HepG2 (cell line): ENCODE measurements around the gene SECTM1. TPM values are rescaled to one million over a fixed set of nuclear protein-coding genes. Genes with fewer than 3 reads are reported as not detected.
A peak's percentile ranks its signal among the peaks of the same experiment; 100 is the strongest.

Experiments
- AGO1 ChIP-seq: fragments of 200-400 bp; formaldehyde crosslinking; IDR thresholded peaks from 2 replicates; pipeline ENCODE4 v1.6.1; 2017; ENCODE audit warnings: mild to moderate bottlenecking, low read depth, low read length, moderate library complexity; ENCODE audit not compliant: poor library complexity, severe bottlenecking
- CREBL2 ChIP-seq: sonication (generic); formaldehyde crosslinking; IDR thresholded peaks from 2 replicates; pipeline ENCODE4 v1.8.1; 2023; ENCODE audit warnings: missing genetic modification reagents, mild to moderate bottlenecking, borderline replicate concordance
- ETV6 ChIP-seq: sonication (generic); formaldehyde crosslinking; conservative IDR thresholded peaks from 2 replicates; pipeline ENCODE4 v1.4.0; 2020; ENCODE audit warnings: missing genetic modification reagents
- HOXA5 ChIP-seq: sonication (generic); formaldehyde crosslinking; IDR thresholded peaks from 2 replicates; pipeline ENCODE4 v1.4.0; 2020; ENCODE audit warnings: missing genetic modification reagents
- MIXL1 ChIP-seq: IDR thresholded peaks from 2 replicates; pipeline ENCODE4 v1.6.1; 2016
- NFKB2 ChIP-seq: sonication (generic); formaldehyde crosslinking; IDR thresholded peaks from 2 replicates; pipeline ENCODE4 v1.4.0; 2020; ENCODE audit warnings: missing genetic modification reagents, borderline replicate concordance
- PRMT3 ChIP-seq: sonication (generic); formaldehyde crosslinking; IDR thresholded peaks from 2 replicates; pipeline ENCODE4 v1.8.1; 2022; ENCODE audit warnings: low read depth, mild to moderate bottlenecking, moderate library complexity, missing genetic modification reagents, borderline replicate concordance
- SCMH1 ChIP-seq: sonication (generic); formaldehyde crosslinking; IDR thresholded peaks from 2 replicates; pipeline ENCODE4 v1.9.0; 2021; ENCODE audit warnings: missing genetic modification reagents, mild to moderate bottlenecking, borderline replicate concordance
- TMF1 ChIP-seq: sonication (generic); formaldehyde crosslinking; IDR thresholded peaks from 2 replicates; pipeline ENCODE4 v1.8.1; 2022; ENCODE audit warnings: low read depth, missing genetic modification reagents
- ZBTB33 ChIP-seq: sonication (generic); formaldehyde crosslinking; IDR thresholded peaks from 2 replicates; pipeline ENCODE4 v1.4.0; 2020; ENCODE audit warnings: missing genetic modification reagents
- ZFP36L1 ChIP-seq: sonication (generic); formaldehyde crosslinking; IDR thresholded peaks from 2 replicates; pipeline ENCODE4 v1.8.0; 2022; ENCODE audit warnings: mild to moderate bottlenecking, missing genetic modification reagents, moderate library complexity
- ZNF232 ChIP-seq: sonication (generic); formaldehyde crosslinking; IDR thresholded peaks from 2 replicates; pipeline ENCODE4 v1.4.0; 2020; ENCODE audit warnings: missing genetic modification reagents, borderline replicate concordance
- ZNF253 ChIP-seq: sonication (generic); formaldehyde crosslinking; IDR thresholded peaks from 2 replicates; pipeline ENCODE4 v1.8.0; 2022; ENCODE audit warnings: mild to moderate bottlenecking, missing genetic modification reagents, borderline replicate concordance
- ZNF292 ChIP-seq: sonication (generic); formaldehyde crosslinking; IDR thresholded peaks from 2 replicates; pipeline ENCODE4 v1.8.1; 2022; ENCODE audit warnings: mild to moderate bottlenecking, low read depth, missing genetic modification reagents, borderline replicate concordance
- ZNF296 ChIP-seq: sonication (generic); formaldehyde crosslinking; conservative IDR thresholded peaks from 2 replicates; pipeline ENCODE4 v1.5.0; 2020; ENCODE audit warnings: mild to moderate bottlenecking, missing genetic modification reagents
- ZNF775 ChIP-seq: sonication (generic); formaldehyde crosslinking; IDR thresholded peaks from 2 replicates; pipeline ENCODE4 v1.4.0; 2020; ENCODE audit warnings: missing genetic modification reagents, mild to moderate bottlenecking, moderate library complexity, borderline replicate concordance
- ZNF792 ChIP-seq: IDR thresholded peaks from 2 replicates; pipeline ENCODE4 v1.6.1; 2016
- ZSCAN25 ChIP-seq: sonication (generic); formaldehyde crosslinking; IDR thresholded peaks from 2 replicates; pipeline ENCODE4 v1.8.0; 2022; ENCODE audit warnings: mild to moderate bottlenecking, missing genetic modification reagents
- polyA plus RNA-seq, 8 experiments: library from polyadenylated mRNA; depleted of rRNA in 3 of 8; stranded (reverse) in 7 of 8; unstranded in 1 of 8; fragments of >200 nt; fragmentation: Illumina TruSeq in 4 of 8; extraction: Trizol in 4 of 8; gene quantifications; 2 replicates each; pipeline versions ENCODE4 v1.2.1 to v1.2.3, GENCODE V29; 2011 to 2016; ENCODE audit warnings: low read depth in 4 of 8, missing spikeins in 1 of 8, mixed read lengths in 1 of 8; ENCODE audit not compliant: insufficient read depth in 1 of 8
- total RNA-seq, 5 experiments: library from RNA; depleted of rRNA; stranded (reverse); fragments of >200 nt; fragmentation: Illumina TruSeq; extraction: Trizol; gene quantifications; 2 replicates each; pipeline ENCODE4 v1.2.3, GENCODE V29; 2016; ENCODE audit warnings: low read depth in 1 of 5
- TF ChIP-seq, protein P1 (sequence below): sonication (generic); formaldehyde crosslinking; IDR thresholded peaks from 2 replicates; pipeline ENCODE4 v1.4.0; 2020; ENCODE audit warnings: missing genetic modification reagents, borderline replicate concordance
- TF ChIP-seq, protein P2 (sequence below): sonication (generic); IDR thresholded peaks from 2 replicates; pipeline ENCODE4 v1.6.1; 2016; ENCODE audit warnings: low read depth, borderline replicate concordance
- TF ChIP-seq, protein P3 (sequence below): sonication (generic); formaldehyde crosslinking; IDR thresholded peaks from 2 replicates; pipeline ENCODE4 v1.8.1; 2023; ENCODE audit warnings: mild to moderate bottlenecking, missing genetic modification reagents

SECTM1 gene
- total and polyA plus RNA-seq, 2 of the 13 experiments (the other 11 are each of a cell fraction or from before 2014, with no cell fraction given), result 3.5 to 5.3 TPM

DNA sequence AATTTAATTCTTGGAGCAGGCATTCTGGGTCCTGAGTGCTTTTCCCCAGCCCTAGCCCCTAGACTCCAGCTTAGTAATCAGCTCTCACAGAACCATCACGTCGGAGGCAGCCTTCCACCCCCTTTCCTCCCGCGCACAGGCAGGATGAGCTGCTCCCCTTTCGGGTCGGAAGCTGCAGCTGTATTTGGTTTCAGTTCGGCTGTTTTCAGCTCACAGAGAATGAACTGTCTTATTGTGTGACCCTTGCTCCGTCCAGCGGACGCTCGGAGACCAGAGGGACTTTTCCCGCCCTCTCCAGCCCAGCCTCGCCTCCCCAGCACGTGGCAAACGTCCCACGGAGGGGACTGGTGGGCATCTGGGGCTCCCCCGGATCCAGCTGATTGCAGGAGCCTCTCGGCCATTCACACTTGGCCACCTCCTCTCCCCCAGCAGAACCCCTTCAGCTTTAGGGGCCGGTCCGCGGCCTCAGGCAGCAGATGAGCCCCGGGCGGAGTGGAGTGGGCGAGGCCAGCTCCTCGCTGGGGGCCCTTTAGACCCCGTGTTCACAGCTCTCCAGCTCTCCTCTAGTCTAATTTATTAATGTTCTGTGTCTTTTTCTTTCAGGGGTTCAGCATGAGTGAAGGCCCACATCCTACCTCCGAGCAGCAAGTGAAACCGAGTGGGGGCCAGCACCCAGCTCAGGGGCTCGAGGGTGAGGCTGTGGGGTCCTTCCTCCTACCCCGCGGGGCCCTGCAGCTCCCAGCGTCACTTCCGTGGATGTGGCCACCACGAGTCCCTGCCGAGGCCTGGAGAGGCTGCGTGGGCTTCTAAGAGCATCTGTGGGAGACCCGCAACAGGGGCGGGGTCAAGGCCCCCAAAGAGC is 37.1 kb upstream of the SECTM1 start (continued):
- TF ChIP-seq ZBTB33 (CRISPR knock-in tag) (peak; percentile 66; the same call in 1 of the 2 replicates), AGO1 (no peak), ZNF253 (0 out of 2 replicates have a peak, but pooled peaks have one; percentile 41), ZFP36L1 (peak; percentile 74; the same call in 1 of the 2 replicates), SCMH1 (CRISPR knock-in tag) (no peak), ZNF292 (CRISPR knock-in tag) (peak; percentile 85; the same call in 1 of the 2 replicates), ZNF792 (peak; percentile 84), CREBL2 (no peak), ZNF775 (CRISPR knock-in tag) (peak; percentile 96; the same call in 1 of the 2 replicates), ZNF232 (peak; percentile 98), TMF1 (peak; percentile 98), MIXL1 (CRISPR knock-in tag) (peak; percentile 58; the same call in 1 of the 2 replicates), ETV6 (CRISPR knock-in tag) (no peak), HOXA5 (peak; percentile 82), NFKB2 (peak; percentile 100), ZNF296 (CRISPR knock-in tag) (0 out of 2 replicates have a peak, but pooled peaks have one; percentile 65), PRMT3 (peak; percentile 88; the same call in 1 of the 2 replicates), ZSCAN25 (CRISPR knock-in tag) (peak; percentile 79)
- TF ChIP-seq, protein P1, sequence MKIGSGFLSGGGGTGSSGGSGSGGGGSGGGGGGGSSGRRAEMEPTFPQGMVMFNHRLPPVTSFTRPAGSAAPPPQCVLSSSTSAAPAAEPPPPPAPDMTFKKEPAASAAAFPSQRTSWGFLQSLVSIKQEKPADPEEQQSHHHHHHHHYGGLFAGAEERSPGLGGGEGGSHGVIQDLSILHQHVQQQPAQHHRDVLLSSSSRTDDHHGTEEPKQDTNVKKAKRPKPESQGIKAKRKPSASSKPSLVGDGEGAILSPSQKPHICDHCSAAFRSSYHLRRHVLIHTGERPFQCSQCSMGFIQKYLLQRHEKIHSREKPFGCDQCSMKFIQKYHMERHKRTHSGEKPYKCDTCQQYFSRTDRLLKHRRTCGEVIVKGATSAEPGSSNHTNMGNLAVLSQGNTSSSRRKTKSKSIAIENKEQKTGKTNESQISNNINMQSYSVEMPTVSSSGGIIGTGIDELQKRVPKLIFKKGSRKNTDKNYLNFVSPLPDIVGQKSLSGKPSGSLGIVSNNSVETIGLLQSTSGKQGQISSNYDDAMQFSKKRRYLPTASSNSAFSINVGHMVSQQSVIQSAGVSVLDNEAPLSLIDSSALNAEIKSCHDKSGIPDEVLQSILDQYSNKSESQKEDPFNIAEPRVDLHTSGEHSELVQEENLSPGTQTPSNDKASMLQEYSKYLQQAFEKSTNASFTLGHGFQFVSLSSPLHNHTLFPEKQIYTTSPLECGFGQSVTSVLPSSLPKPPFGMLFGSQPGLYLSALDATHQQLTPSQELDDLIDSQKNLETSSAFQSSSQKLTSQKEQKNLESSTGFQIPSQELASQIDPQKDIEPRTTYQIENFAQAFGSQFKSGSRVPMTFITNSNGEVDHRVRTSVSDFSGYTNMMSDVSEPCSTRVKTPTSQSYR (CRISPR knock-in tag), result 0 out of 2 replicates have a peak, but pooled peaks have one; percentile 39
- TF ChIP-seq, protein P2, sequence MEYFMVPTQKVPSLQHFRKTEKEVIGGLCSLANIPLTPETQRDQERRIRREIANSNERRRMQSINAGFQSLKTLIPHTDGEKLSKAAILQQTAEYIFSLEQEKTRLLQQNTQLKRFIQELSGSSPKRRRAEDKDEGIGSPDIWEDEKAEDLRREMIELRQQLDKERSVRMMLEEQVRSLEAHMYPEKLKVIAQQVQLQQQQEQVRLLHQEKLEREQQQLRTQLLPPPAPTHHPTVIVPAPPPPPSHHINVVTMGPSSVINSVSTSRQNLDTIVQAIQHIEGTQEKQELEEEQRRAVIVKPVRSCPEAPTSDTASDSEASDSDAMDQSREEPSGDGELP, result peak; percentile 71
- TF ChIP-seq, protein P3, sequence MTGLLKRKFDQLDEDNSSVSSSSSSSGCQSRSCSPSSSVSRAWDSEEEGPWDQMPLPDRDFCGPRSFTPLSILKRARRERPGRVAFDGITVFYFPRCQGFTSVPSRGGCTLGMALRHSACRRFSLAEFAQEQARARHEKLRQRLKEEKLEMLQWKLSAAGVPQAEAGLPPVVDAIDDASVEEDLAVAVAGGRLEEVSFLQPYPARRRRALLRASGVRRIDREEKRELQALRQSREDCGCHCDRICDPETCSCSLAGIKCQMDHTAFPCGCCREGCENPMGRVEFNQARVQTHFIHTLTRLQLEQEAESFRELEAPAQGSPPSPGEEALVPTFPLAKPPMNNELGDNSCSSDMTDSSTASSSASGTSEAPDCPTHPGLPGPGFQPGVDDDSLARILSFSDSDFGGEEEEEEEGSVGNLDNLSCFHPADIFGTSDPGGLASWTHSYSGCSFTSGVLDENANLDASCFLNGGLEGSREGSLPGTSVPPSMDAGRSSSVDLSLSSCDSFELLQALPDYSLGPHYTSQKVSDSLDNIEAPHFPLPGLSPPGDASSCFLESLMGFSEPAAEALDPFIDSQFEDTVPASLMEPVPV (CRISPR knock-in tag), result peak; percentile 93
